Astrocyte of the cerebellum (primary cell): Measurements from ENCODE around the gene POLH.

ENCODE experiments used
- DNase-seq: peaks from one replicate; pipeline ENCODE4 v3.0.0-alpha.2; 2011; ENCODE audit warnings: low read depth
- H3K4me3 ChIP-seq: 2 replicates; pipeline ENCODE4 v1.5.1; 2011; ENCODE audit warnings: mild to moderate bottlenecking, low read depth, low read length, moderate library complexity
- CTCF ChIP-seq: IDR thresholded peaks from 2 replicates; pipeline ENCODE4 v1.5.1; 2012; ENCODE audit warnings: low read length, low read depth, moderate library complexity, mild to moderate bottlenecking; ENCODE audit errors: missing control alignments
- in situ Hi-C: cut with HindIII; loops from 2 replicates; pipeline ENCODE4 v1.10.0; 2017; ENCODE audit warnings: low sequenced_read_pairs

The POLH gene

GRCh38 chr6:43604174-43604573 lies 28.2 kb downstream of the POLH start:
- TF ChIP-seq CTCF = no peak
- H3K4me3 ChIP-seq = no peak overlapping the region
- DNase-seq = peak; percentile 58
- in situ Hi-C loops = no loop called here

- no peak overlapping the region for H3K4me3 ChIP-seq
- in situ Hi-C loops = no loop called here
- DNase-seq = no peak
- no peak for TF ChIP-seq CTCF
Observed at GRCh38 chr6:43606019-43606418, 30.0 kb downstream of the POLH start.

- DNase-seq = peak; percentile 82
- no peak overlapping the region for H3K4me3 ChIP-seq
- TF ChIP-seq CTCF = peak; percentile 85
- in situ Hi-C loops = no loop called here
Observed at GRCh38 chr6:43608310-43608763, 32.4 kb downstream of the POLH start.

- TF ChIP-seq CTCF = no peak
- no peak overlapping the region for H3K4me3 ChIP-seq
- in situ Hi-C loops = no loop called here
- DNase-seq = no peak
Observed at GRCh38 chr6:43608807-43609206, 32.8 kb downstream of the POLH start.

GRCh38 chr6:43609402-43609801 lies 33.4 kb downstream of the POLH start:
- no peak overlapping the region for H3K4me3 ChIP-seq
- no peak for DNase-seq
- in situ Hi-C loops = no loop called here
- no peak for TF ChIP-seq CTCF

GRCh38 chr6:43610431-43610830 lies 34.4 kb downstream of the POLH start:
- TF ChIP-seq CTCF = no peak
- in situ Hi-C loops = no loop called here
- no peak for DNase-seq
- no peak overlapping the region for H3K4me3 ChIP-seq
